ENCODE data around the gene COX20. TPM values are rescaled to one million over a fixed set of nuclear protein-coding genes. Genes with fewer than 3 reads are reported as not detected.

The COX20 gene
- total and polyA plus RNA-seq, 10 of the 15 experiments (the other 5 are each of a cell fraction or from before 2014, with no cell fraction given) = 22.8 to 112 (median 52.7) TPM

GRCh38 chr1:244792188-244792850, 43.1 kb upstream of the COX20 start:
- H2AFZ ChIP-seq (ENCODE audit: control insufficient read depth, low read depth, low read length) = no peak overlapping the region
- H4K20me1 ChIP-seq (ENCODE audit: control insufficient read depth, insufficient read depth) = no peaks in the 10 kb centered on the region
- no peaks in the 10 kb centered on the region for H3K79me2 ChIP-seq (ENCODE audit: control insufficient read depth, insufficient read depth, low read length)
- ChIA-PET RAD21 (ENCODE audit: unreplicated experiment) (no interaction called here), POLR2A (no interaction called here), CTCF (no interaction called here), SMC1A (ENCODE audit: uncharacterized antibody, unreplicated experiment) (no interaction called here)
- no peaks in the 10 kb centered on the region for H3K4me1 ChIP-seq (ENCODE audit: control insufficient read depth, insufficient read depth, low read length)
- ATAC-seq (no peak), DNase-seq (ENCODE audit: low read depth, low spot score) (no peak), FAIRE-seq (no peak)
- no peak overlapping the region for H3K4me3 ChIP-seq
- H3K27ac ChIP-seq (ENCODE audit: control insufficient read depth, insufficient read depth) = no peak overlapping the region
- no TSS peak for BruUV-seq (replicated peaks)
- no peak overlapping the region for H3K4me2 ChIP-seq (ENCODE audit: control insufficient read depth, insufficient read depth)
- no peaks in the 10 kb centered on the region for H3K9me3 ChIP-seq (replicated peaks; ENCODE audit: control insufficient read depth, insufficient read depth, low read length)
- H3K27me3 ChIP-seq (replicated peaks in 1 of 2; ENCODE audit: control insufficient read depth in 2 of 2, insufficient read depth in 2 of 2, low read length in 1 of 2) = peaks cover 0 to 2% of the 10 kb centered on the region in 2 experiments; a peak in 2 of 4 replicates
- WGBS (ENCODE audit: insufficient coverage, insufficient replicate concordance, low lambda C conversion rate, missing lambda C conversion rate) = 52% methylated on average over 5 of the region's 5 CpGs
- intact Hi-C loops (cut with micrococcal nuclease; ENCODE audit: unreplicated experiment) = no loop called here
- H3K9ac ChIP-seq (ENCODE audit: control insufficient read depth, insufficient read depth, low read length) = no peak overlapping the region
- in situ Hi-C loops (cut with MboI) = no loop called here
- H3K36me3 ChIP-seq (ENCODE audit: control insufficient read depth in 2 of 2, insufficient read depth in 2 of 2, low read length in 1 of 2) = no peaks in the 10 kb centered on the region
- no peak for TF ChIP-seq GATAD2B (conservative IDR thresholded peaks at IDR 0.05; ENCODE audit: low read depth)
- TF ChIP-seq KAT2A (conservative IDR thresholded peaks at IDR 0.05; ENCODE audit: control insufficient read depth, low read depth, low read length) = no peak
- no peak for TF ChIP-seq STAT3 (IDR thresholded peaks at IDR 0.05; ENCODE audit: low read depth, low read length)
- TF ChIP-seq, protein P1, sequence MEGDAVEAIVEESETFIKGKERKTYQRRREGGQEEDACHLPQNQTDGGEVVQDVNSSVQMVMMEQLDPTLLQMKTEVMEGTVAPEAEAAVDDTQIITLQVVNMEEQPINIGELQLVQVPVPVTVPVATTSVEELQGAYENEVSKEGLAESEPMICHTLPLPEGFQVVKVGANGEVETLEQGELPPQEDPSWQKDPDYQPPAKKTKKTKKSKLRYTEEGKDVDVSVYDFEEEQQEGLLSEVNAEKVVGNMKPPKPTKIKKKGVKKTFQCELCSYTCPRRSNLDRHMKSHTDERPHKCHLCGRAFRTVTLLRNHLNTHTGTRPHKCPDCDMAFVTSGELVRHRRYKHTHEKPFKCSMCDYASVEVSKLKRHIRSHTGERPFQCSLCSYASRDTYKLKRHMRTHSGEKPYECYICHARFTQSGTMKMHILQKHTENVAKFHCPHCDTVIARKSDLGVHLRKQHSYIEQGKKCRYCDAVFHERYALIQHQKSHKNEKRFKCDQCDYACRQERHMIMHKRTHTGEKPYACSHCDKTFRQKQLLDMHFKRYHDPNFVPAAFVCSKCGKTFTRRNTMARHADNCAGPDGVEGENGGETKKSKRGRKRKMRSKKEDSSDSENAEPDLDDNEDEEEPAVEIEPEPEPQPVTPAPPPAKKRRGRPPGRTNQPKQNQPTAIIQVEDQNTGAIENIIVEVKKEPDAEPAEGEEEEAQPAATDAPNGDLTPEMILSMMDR (IDR thresholded peaks at IDR 0.05 in 2 of 3, conservative IDR thresholded peaks at IDR 0.05 in 1 of 3; ENCODE audit: control insufficient read depth in 2 of 3, extremely low read depth in 1 of 3, insufficient read depth in 1 of 3, low read depth in 3 of 3, low read length in 3 of 3) = no peak
- TF ChIP-seq IRF4 (IDR thresholded peaks at IDR 0.05; ENCODE audit: low read depth, low read length) = no peak
- no peak for TF ChIP-seq RBBP5 (conservative IDR thresholded peaks at IDR 0.05)
- TF ChIP-seq SUPT20H (IDR thresholded peaks at IDR 0.05; ENCODE audit: borderline replicate concordance, control insufficient read depth, low read depth, low read length) = no peak
- no peak for TF ChIP-seq NFXL1 (IDR thresholded peaks at IDR 0.05; ENCODE audit: borderline replicate concordance)
- no peak for TF ChIP-seq ATF3 (IDR thresholded peaks at IDR 0.05; ENCODE audit: borderline replicate concordance, extremely low read depth, low read depth, low read length)
- no peak for TF ChIP-seq CBX5 (IDR thresholded peaks at IDR 0.05; ENCODE audit: low read depth)
- no peak for TF ChIP-seq ZNF274 (IDR thresholded peaks at IDR 0.05; ENCODE audit: insufficient read depth, insufficient read length)
- TF ChIP-seq USF1 (IDR thresholded peaks at IDR 0.05; ENCODE audit: borderline replicate concordance, extremely low read length, insufficient read depth, low read depth, low read length) = no peak
- TF ChIP-seq CREB1 (IDR thresholded peaks at IDR 0.05; ENCODE audit: low read depth) = no peak
- TF ChIP-seq ETV6 (conservative IDR thresholded peaks at IDR 0.05 in 1 of 2, IDR thresholded peaks at IDR 0.05 in 1 of 2; ENCODE audit: borderline replicate concordance in 1 of 2, low read depth in 1 of 2) = no peak
- no peak for TF ChIP-seq JUND (IDR thresholded peaks at IDR 0.05; ENCODE audit: low read depth, low read length)
- no peak for TF ChIP-seq SIN3A (IDR thresholded peaks at IDR 0.05; ENCODE audit: low read depth, low read length)
- TF ChIP-seq RB1 (IDR thresholded peaks at IDR 0.05; ENCODE audit: borderline replicate concordance) = no peak
